ENCODE measurements around the gene MAPK14. TPM values are rescaled to one million over a fixed set of nuclear protein-coding genes. Genes with fewer than 3 reads are reported as not detected.

MAPK14 gene
- total and polyA plus RNA-seq, 2 donors (not counting 1 experiment from before 2014, with no cell fraction given) = 55.9 to 57.8 TPM

GRCh38 chr6:36154286-36154685 lies 126.7 kb downstream of the MAPK14 start:
- no peaks in the 10 kb centered on the region for H4K20me1 ChIP-seq (ENCODE audit: control insufficient read depth, extremely low read depth, insufficient read depth, low read length)
- no peak for DNase-seq (ENCODE audit: low read depth in 2 of 2)
- H3K27me3 ChIP-seq (ENCODE audit: control insufficient read depth, insufficient read depth, low read length) = no peaks in the 10 kb centered on the region
- no peak overlapping the region for H3K27ac ChIP-seq (ENCODE audit: insufficient read depth, low read length)
- no peaks in the 10 kb centered on the region for H3K4me1 ChIP-seq (ENCODE audit: control insufficient read depth, extremely low read depth, insufficient read depth, low read length)
- no peaks in the 10 kb centered on the region for H3K9me3 ChIP-seq (ENCODE audit: control insufficient read depth, insufficient read depth, low read depth, low read length)
- H3K9ac ChIP-seq (ENCODE audit: insufficient read depth, low read length) = no peak overlapping the region
- no peaks in the 10 kb centered on the region for H3K36me3 ChIP-seq (ENCODE audit: control insufficient read depth, insufficient read depth, low read length)
- no peak overlapping the region for H3K4me2 ChIP-seq (ENCODE audit: extremely low read depth, insufficient read depth, low read length)
- no peak for TF ChIP-seq EZH2 (IDR thresholded peaks at IDR 0.05; ENCODE audit: low read length, missing control alignments)
- TF ChIP-seq, protein P1, sequence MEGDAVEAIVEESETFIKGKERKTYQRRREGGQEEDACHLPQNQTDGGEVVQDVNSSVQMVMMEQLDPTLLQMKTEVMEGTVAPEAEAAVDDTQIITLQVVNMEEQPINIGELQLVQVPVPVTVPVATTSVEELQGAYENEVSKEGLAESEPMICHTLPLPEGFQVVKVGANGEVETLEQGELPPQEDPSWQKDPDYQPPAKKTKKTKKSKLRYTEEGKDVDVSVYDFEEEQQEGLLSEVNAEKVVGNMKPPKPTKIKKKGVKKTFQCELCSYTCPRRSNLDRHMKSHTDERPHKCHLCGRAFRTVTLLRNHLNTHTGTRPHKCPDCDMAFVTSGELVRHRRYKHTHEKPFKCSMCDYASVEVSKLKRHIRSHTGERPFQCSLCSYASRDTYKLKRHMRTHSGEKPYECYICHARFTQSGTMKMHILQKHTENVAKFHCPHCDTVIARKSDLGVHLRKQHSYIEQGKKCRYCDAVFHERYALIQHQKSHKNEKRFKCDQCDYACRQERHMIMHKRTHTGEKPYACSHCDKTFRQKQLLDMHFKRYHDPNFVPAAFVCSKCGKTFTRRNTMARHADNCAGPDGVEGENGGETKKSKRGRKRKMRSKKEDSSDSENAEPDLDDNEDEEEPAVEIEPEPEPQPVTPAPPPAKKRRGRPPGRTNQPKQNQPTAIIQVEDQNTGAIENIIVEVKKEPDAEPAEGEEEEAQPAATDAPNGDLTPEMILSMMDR (conservative IDR thresholded peaks at IDR 0.05 in 1 of 2, IDR thresholded peaks at IDR 0.05 in 1 of 2; ENCODE audit: low read depth in 1 of 2, low read length in 2 of 2) = no peak
- no peaks in the 10 kb centered on the region for H3K79me2 ChIP-seq (ENCODE audit: control insufficient read depth, insufficient read depth, low read length)
- H3K4me3 ChIP-seq (replicated peaks in 1 of 4; ENCODE audit: control extremely low read depth in 1 of 4, insufficient read depth in 1 of 4, low read depth in 3 of 4, low read length in 4 of 4) = no peak overlapping the region
- no peak overlapping the region for H2AFZ ChIP-seq (ENCODE audit: low read length)

DNA sequence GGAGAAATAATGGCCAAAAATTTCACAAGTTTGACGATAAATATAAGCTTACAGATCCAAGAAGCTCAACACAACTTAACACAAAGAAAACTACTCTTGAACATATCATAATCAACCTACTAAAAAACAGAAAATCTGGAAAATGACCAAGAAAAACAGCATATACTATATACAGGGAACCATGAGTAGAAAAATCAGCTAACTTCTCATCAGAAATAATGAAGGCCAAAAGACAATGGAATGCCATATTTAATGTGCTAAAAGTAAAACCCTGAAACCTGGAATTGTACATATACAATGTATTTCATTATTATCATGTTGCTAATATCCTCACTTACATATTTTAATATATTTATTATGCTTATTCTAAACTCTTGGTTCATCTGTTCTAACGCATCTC lies 128.1 kb downstream of the MAPK14 start:
- no peak overlapping the region for H3K4me2 ChIP-seq (ENCODE audit: extremely low read depth, insufficient read depth, low read length)
- no peaks in the 10 kb centered on the region for H3K79me2 ChIP-seq (ENCODE audit: control insufficient read depth, insufficient read depth, low read length)
- no peak overlapping the region for H3K27ac ChIP-seq (ENCODE audit: insufficient read depth, low read length)
- DNase-seq (ENCODE audit: low read depth in 2 of 2) = no peak
- no peaks in the 10 kb centered on the region for H3K27me3 ChIP-seq (ENCODE audit: control insufficient read depth, insufficient read depth, low read length)
- H2AFZ ChIP-seq (ENCODE audit: low read length) = no peak overlapping the region
- H3K9ac ChIP-seq (ENCODE audit: insufficient read depth, low read length) = no peak overlapping the region
- no peak overlapping the region for H3K4me3 ChIP-seq (replicated peaks in 1 of 4; ENCODE audit: control extremely low read depth in 1 of 4, insufficient read depth in 1 of 4, low read depth in 3 of 4, low read length in 4 of 4)
- H3K36me3 ChIP-seq (ENCODE audit: control insufficient read depth, insufficient read depth, low read length) = no peaks in the 10 kb centered on the region
- H4K20me1 ChIP-seq (ENCODE audit: control insufficient read depth, extremely low read depth, insufficient read depth, low read length) = no peaks in the 10 kb centered on the region
- TF ChIP-seq, protein P1 (conservative IDR thresholded peaks at IDR 0.05 in 1 of 2, IDR thresholded peaks at IDR 0.05 in 1 of 2; ENCODE audit: low read depth in 1 of 2, low read length in 2 of 2) = no peak
- TF ChIP-seq EZH2 (IDR thresholded peaks at IDR 0.05; ENCODE audit: low read length, missing control alignments) = no peak
- no peaks in the 10 kb centered on the region for H3K9me3 ChIP-seq (ENCODE audit: control insufficient read depth, insufficient read depth, low read depth, low read length)
- no peaks in the 10 kb centered on the region for H3K4me1 ChIP-seq (ENCODE audit: control insufficient read depth, extremely low read depth, insufficient read depth, low read length)

DNA sequence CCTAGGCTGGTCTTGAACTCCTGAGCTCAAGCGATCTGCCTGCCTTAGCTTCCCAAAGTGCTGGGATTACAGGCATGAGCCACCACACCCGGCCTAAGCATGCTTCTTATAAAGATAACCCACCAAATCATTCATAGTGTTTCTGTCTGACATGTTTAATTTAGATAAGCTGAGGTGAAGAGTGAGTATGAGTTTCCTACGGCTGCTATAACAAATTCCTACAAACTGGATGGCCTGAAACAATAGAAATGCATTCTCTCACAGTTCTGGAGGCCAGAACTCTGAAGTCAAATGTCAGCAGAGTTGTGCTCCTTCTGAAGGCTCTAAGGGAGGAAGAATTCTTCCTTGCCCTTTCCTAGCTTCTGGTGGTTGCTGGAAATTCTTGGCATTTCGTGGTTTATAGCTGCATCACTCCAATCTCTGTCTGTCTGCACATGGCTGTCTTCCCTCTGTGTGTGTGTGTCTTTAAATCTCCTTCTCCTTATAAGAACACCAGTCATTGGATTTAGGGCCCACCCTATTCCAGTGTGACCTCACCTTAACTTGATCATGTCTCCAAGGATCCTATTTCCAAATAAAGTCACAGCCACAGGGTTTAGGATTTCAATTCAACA lies 132.6 kb downstream of the MAPK14 start:
- Histone ChIP-seq H3K36me3 (ENCODE audit: control insufficient read depth, insufficient read depth, low read length) (no peaks in the 10 kb centered on the region), H3K27ac (ENCODE audit: insufficient read depth, low read length) (no peak overlapping the region), H3K27me3 (ENCODE audit: control insufficient read depth, insufficient read depth, low read length) (no peaks in the 10 kb centered on the region), H3K4me3 (replicated peaks in 1 of 4; ENCODE audit: control extremely low read depth in 1 of 4, insufficient read depth in 1 of 4, low read depth in 3 of 4, low read length in 4 of 4) (no peak overlapping the region), H3K4me1 (ENCODE audit: control insufficient read depth, extremely low read depth, insufficient read depth, low read length) (no peaks in the 10 kb centered on the region), H4K20me1 (ENCODE audit: control insufficient read depth, extremely low read depth, insufficient read depth, low read length) (no peaks in the 10 kb centered on the region), H3K79me2 (ENCODE audit: control insufficient read depth, insufficient read depth, low read length) (no peaks in the 10 kb centered on the region), H2AFZ (ENCODE audit: low read length) (no peak overlapping the region), H3K9ac (ENCODE audit: insufficient read depth, low read length) (no peak overlapping the region), H3K9me3 (ENCODE audit: control insufficient read depth, insufficient read depth, low read depth, low read length) (no peaks in the 10 kb centered on the region), H3K4me2 (ENCODE audit: extremely low read depth, insufficient read depth, low read length) (no peak overlapping the region)
- TF ChIP-seq EZH2 (IDR thresholded peaks at IDR 0.05; ENCODE audit: low read length, missing control alignments) = no peak
- TF ChIP-seq, protein P1 (conservative IDR thresholded peaks at IDR 0.05 in 1 of 2, IDR thresholded peaks at IDR 0.05 in 1 of 2; ENCODE audit: low read depth in 1 of 2, low read length in 2 of 2) = no peak
- DNase-seq (ENCODE audit: low read depth in 2 of 2) = peak; percentile 43 to 69

Other genes starting within 250 kb of the MAPK14 start
- gene CLPSL1, start 246.8 kb upstream of the MAPK14 start, total RNA-seq = not detected in 2 replicates
- gene CLPSL1, start 246.8 kb upstream of the MAPK14 start, polyA plus RNA-seq = not detected in 2 replicates
- not detected in 2 replicates for gene CLPS, start 230.5 kb upstream of the MAPK14 start, total RNA-seq
- not detected in 2 replicates for gene CLPS, start 230.5 kb upstream of the MAPK14 start, polyA plus RNA-seq
- gene LHFPL5, start 222.5 kb upstream of the MAPK14 start, total RNA-seq = not detected in 2 replicates
- not detected in 2 replicates for gene LHFPL5, start 222.5 kb upstream of the MAPK14 start, polyA plus RNA-seq
- 34.7 and 44.8 TPM in 2 replicates for gene SRPK1, start 106.7 kb upstream of the MAPK14 start, total RNA-seq
- 22.2 and 33.1 TPM in 2 replicates for gene SRPK1, start 106.7 kb upstream of the MAPK14 start, polyA plus RNA-seq
- not detected in 2 replicates for gene SLC26A8, start 3.2 kb upstream of the MAPK14 start, total RNA-seq
- gene SLC26A8, start 3.2 kb upstream of the MAPK14 start, polyA plus RNA-seq = 0.02 TPM in 1 of 2 replicates, not detected in the other
- gene MAPK13, start 102.7 kb downstream of the MAPK14 start, total RNA-seq = 5.4 and 7.6 TPM in 2 replicates
- 3.0 and 6.8 TPM in 2 replicates for gene MAPK13, start 102.7 kb downstream of the MAPK14 start, polyA plus RNA-seq
- gene BRPF3, start 168.9 kb downstream of the MAPK14 start, total RNA-seq = 9.8 and 10.6 TPM in 2 replicates
- gene BRPF3, start 168.9 kb downstream of the MAPK14 start, polyA plus RNA-seq = 10.4 and 16.0 TPM in 2 replicates
- gene PNPLA1, start 242.3 kb downstream of the MAPK14 start, total RNA-seq = not detected in 2 replicates
- gene PNPLA1, start 242.3 kb downstream of the MAPK14 start, polyA plus RNA-seq = 0.02 and 0.07 TPM in 2 replicates

Measured in fibroblast of lung (primary cell).